Hematopoietic multipotent progenitor cell (in vitro differentiated cells): Measurements from ENCODE around the gene SKAP2. TPM values are rescaled to one million over a fixed set of nuclear protein-coding genes. Genes with fewer than 3 reads are reported as not detected.

Experiments used
- DNase-seq, 3 donors: peaks; one replicate each; pipeline ENCODE4 v3.0.0-alpha.2; 2011 to 2015; ENCODE audit warnings: low read depth in 2 of 3, low spot score in 2 of 3
- total RNA-seq: library from RNA; depleted of rRNA; stranded (reverse); fragments of >200 nt; gene quantifications from one replicate; pipeline ENCODE4 v1.2.3, GENCODE V29; 2012

The SKAP2 gene
- total RNA-seq, 1 donor: 6.5 TPM

DNA sequence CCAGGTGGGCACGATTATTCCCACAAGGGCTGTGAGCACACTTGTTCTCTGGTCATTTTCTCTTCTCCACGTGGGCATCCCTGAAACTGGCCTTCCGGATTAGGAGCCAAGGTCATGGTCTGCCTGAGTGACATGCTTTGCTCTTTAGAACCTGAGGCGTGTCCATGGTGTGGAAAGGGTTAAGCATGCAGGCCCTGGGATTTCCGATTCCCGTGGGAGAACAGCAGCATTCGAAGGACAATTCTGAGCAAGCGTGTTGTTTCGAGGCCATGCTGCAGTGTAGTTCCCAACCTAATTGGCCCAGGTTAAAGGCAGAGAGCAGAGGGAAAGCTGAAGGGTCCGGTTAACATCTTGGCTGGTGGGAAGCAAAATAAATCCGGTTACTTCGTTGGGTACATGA lies 245.9 kb downstream of the SKAP2 start:
- DNase-seq: no peak

Other genes with a start within 250 kb of the SKAP2 start
- 0.27 TPM for gene HOXA1, start 231.4 kb upstream of the SKAP2 start, total RNA-seq
- gene HOXA2, start 238.1 kb upstream of the SKAP2 start, total RNA-seq: 0.54 TPM